HG03045 (cell line): ENCODE measurements around the gene ECSIT.

Experiments used
- ATAC-seq: cut with Tn5 transposase; IDR thresholded peaks from one replicate; pipeline ENCODE4 v1.9.1; 2021; ENCODE audit warnings: mild to moderate bottlenecking, moderate library complexity; ENCODE audit not compliant: unreplicated experiment

The ECSIT gene

GRCh38 chr19:11505032-11505503, 23.9 kb downstream of the ECSIT start:
- ATAC-seq = peak; percentile 88

GRCh38 chr19:11504502-11505031, 24.4 kb downstream of the ECSIT start:
- no peak for ATAC-seq

- ATAC-seq = no peak
Measured at GRCh38 chr19:11499890-11500420, 29.0 kb downstream of the ECSIT start.

GRCh38 chr19:11499220-11499726, 29.7 kb downstream of the ECSIT start:
- ATAC-seq = no peak

GRCh38 chr19:11496391-11497163, 32.4 kb downstream of the ECSIT start:
- no peak for ATAC-seq

GRCh38 chr19:11495885-11496284, 33.0 kb downstream of the ECSIT start:
- no peak for ATAC-seq

GRCh38 chr19:11495481-11495880, 33.5 kb downstream of the ECSIT start:
- no peak for ATAC-seq

GRCh38 chr19:11494634-11495285, 34.2 kb downstream of the ECSIT start:
- ATAC-seq = no peak

GRCh38 chr19:11489378-11489777, 39.6 kb downstream of the ECSIT start:
- ATAC-seq = no peak

- ATAC-seq = no peak
Measured at GRCh38 chr19:11486661-11487503, 42.1 kb downstream of the ECSIT start.

GRCh38 chr19:11485245-11485837, 43.6 kb downstream of the ECSIT start:
- no peak for ATAC-seq

GRCh38 chr19:11483366-11484111, 45.4 kb downstream of the ECSIT start:
- no peak for ATAC-seq

GRCh38 chr19:11482384-11483050, 46.4 kb downstream of the ECSIT start:
- peak; percentile 59 for ATAC-seq

GRCh38 chr19:11481534-11482383, 47.2 kb downstream of the ECSIT start:
- peak; percentile 52 for ATAC-seq

GRCh38 chr19:11480715-11481533, 48.0 kb downstream of the ECSIT start, which contains the start of gene ELAVL3:
ELAVL3 (minus strand) TSS chr19:11481046; CDS start chr19:11480608, 438 bp downstream.
- no peak for ATAC-seq

GRCh38 chr19:11479898-11480714, 48.8 kb downstream of the ECSIT start:
- ATAC-seq = no peak
